ENCODE data around the gene OSGEP.

The OSGEP gene

GRCh38 chr14:20412411-20412810 lies 42.2 kb downstream of the OSGEP start:
- H3K4me3 ChIP-seq (ENCODE audit: low read depth, low read length): peak overlapping the region; percentile 75
- no peak for TF ChIP-seq POLR2A (IDR thresholded peaks at IDR 0.05; ENCODE audit: extremely low read depth, insufficient read length)
- no peak for TF ChIP-seq MYC (IDR thresholded peaks at IDR 0.05; ENCODE audit: low read depth, low read length)
- no peak for TF ChIP-seq CTCF (IDR thresholded peaks at IDR 0.05; ENCODE audit: low read depth, low read length)
- TF ChIP-seq MAX (IDR thresholded peaks at IDR 0.05; ENCODE audit: low read depth, low read length): no peak
- DNase-seq (ENCODE audit: low read depth): no peak

DNA sequence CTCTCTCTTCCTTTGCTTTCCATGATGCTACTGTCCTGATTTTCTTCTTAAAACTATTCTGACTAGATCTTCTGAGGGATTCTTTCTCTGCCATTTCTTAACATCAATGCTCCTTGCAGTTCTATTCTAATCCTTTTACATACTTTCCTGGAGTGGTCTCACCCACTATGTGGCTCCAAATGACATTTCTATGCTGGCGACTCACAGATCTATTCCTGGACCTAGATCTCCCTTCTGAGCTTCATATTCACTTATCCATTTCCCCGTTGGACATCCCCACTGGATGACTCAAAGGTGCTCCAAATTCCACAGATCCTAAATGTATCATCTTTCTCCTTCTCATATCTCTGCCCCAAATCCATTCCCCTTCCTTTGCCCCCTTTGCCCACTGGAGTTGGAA lies 45.4 kb downstream of the OSGEP start:
- no peak overlapping the region for H3K4me3 ChIP-seq (ENCODE audit: low read depth, low read length)
- DNase-seq (ENCODE audit: low read depth): no peak
- no peak for TF ChIP-seq CTCF (IDR thresholded peaks at IDR 0.05; ENCODE audit: low read depth, low read length)
- no peak for TF ChIP-seq MAX (IDR thresholded peaks at IDR 0.05; ENCODE audit: low read depth, low read length)
- TF ChIP-seq MYC (IDR thresholded peaks at IDR 0.05; ENCODE audit: low read depth, low read length): no peak
- no peak for TF ChIP-seq POLR2A (IDR thresholded peaks at IDR 0.05; ENCODE audit: extremely low read depth, insufficient read length)

DNA sequence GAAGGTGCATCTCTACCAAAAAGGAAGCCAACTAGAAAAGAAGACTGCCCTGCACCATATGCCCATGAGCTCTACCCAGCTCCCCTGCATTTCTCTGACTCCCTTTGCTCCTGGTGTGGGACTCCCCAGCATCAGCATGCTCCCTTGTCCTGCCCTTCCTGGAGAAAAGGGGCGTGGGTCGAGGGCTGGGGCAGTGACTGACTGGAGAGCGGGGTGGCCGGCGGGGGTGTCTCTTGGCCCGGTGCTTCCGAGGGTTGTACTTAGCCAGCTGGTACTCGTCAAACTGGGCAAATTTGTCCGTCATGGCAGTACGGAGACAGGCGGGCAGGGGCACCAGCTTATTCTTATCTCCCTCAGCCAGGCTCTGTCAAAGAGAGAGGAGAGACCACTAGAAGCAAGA lies 51.1 kb downstream of the OSGEP start:
- TF ChIP-seq CTCF (IDR thresholded peaks at IDR 0.05; ENCODE audit: low read depth, low read length): no peak
- no peak for TF ChIP-seq MYC (IDR thresholded peaks at IDR 0.05; ENCODE audit: low read depth, low read length)
- TF ChIP-seq POLR2A (IDR thresholded peaks at IDR 0.05; ENCODE audit: extremely low read depth, insufficient read length): no peak
- no peak for TF ChIP-seq MAX (IDR thresholded peaks at IDR 0.05; ENCODE audit: low read depth, low read length)
- H3K4me3 ChIP-seq (ENCODE audit: low read depth, low read length): no peak overlapping the region
- no peak for DNase-seq (ENCODE audit: low read depth)

DNA sequence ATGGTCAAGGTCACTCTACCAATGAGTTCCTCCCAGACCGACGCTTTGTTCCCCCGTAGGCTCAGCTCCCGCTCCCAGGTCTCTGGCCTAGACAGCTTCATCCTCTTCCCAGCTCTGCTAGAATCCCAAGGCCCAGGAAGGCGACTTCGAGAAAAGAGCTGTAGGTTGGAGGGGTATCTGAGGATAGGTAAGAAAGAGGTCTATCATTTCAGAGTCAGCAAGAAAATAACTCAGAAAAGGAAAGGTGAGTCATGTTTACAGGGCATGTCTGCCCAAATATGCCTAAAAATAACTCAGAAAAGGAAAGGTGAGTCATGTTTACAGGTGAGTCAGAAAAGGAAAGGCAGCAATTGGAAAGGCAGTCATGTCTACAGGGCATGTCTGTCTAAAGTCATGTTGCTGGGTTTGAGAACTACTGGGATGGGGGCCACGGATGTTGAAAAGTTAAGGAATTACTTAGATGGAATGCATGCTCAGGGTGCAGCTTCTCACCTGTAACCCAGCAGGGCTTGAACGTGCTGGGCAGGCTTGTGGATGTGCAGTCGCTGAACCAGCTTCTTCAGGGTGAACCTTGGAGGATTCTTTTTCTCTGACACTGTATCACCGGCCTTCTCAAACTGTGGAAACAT lies 53.5 kb downstream of the OSGEP start:
- DNase-seq (ENCODE audit: low read depth): no peak
- no peak overlapping the region for H3K4me3 ChIP-seq (ENCODE audit: low read depth, low read length)
- no peak for TF ChIP-seq POLR2A (IDR thresholded peaks at IDR 0.05; ENCODE audit: extremely low read depth, insufficient read length)
- no peak for TF ChIP-seq MYC (IDR thresholded peaks at IDR 0.05; ENCODE audit: low read depth, low read length)
- TF ChIP-seq CTCF (IDR thresholded peaks at IDR 0.05; ENCODE audit: low read depth, low read length): no peak
- TF ChIP-seq MAX (IDR thresholded peaks at IDR 0.05; ENCODE audit: low read depth, low read length): no peak

DNA sequence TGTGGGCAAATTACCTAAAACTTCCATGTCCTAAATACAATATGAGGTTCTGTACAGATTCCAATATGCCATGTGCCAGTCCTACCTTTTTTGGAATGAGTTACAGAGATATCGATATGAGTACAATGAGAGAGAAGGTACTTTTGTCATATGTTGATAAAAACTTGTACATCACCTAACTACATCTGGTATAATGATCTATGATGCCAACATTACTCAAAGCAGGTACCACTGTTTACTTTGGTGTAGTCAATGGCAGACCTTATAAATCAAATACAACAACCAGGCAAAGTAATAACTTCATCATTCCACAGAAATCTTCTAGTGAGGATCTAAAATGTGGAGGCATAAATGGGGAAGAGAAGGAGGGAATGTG lies 54.0 kb downstream of the OSGEP start:
- no peak for DNase-seq (ENCODE audit: low read depth)
- no peak overlapping the region for H3K4me3 ChIP-seq (ENCODE audit: low read depth, low read length)
- no peak for TF ChIP-seq POLR2A (IDR thresholded peaks at IDR 0.05; ENCODE audit: extremely low read depth, insufficient read length)

DNA sequence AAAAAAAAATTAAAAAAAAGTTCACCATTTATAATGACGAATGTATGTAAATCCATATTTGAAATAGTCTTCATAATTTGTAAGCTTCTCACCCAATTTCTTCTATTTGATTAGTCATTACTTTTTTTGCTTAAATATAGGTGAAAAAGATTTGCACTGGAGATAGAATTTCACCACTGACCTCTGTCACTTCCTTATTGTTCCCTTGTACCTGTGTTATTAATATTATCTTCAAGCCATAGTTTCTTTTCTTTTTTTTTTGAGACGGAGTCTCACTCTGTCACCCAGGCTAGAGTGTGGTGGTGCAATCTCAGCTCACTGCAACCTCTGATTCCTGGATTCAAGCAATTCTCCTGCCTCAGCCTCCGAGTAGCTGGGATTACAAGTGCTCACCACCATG lies 57.1 kb downstream of the OSGEP start:
- no peak for DNase-seq (ENCODE audit: low read depth)
- TF ChIP-seq POLR2A (IDR thresholded peaks at IDR 0.05; ENCODE audit: extremely low read depth, insufficient read length) (no peak), MAX (IDR thresholded peaks at IDR 0.05; ENCODE audit: low read depth, low read length) (no peak), CTCF (IDR thresholded peaks at IDR 0.05; ENCODE audit: low read depth, low read length) (no peak), MYC (IDR thresholded peaks at IDR 0.05; ENCODE audit: low read depth, low read length) (no peak)

More for the DNA sequence above, 57.1 kb downstream of the OSGEP start:
- H3K4me3 ChIP-seq (ENCODE audit: low read depth, low read length): no peak overlapping the region

Data from NB4 (cell line).